ENCODE data around the gene ARHGEF4.

The ARHGEF4 gene

DNA sequence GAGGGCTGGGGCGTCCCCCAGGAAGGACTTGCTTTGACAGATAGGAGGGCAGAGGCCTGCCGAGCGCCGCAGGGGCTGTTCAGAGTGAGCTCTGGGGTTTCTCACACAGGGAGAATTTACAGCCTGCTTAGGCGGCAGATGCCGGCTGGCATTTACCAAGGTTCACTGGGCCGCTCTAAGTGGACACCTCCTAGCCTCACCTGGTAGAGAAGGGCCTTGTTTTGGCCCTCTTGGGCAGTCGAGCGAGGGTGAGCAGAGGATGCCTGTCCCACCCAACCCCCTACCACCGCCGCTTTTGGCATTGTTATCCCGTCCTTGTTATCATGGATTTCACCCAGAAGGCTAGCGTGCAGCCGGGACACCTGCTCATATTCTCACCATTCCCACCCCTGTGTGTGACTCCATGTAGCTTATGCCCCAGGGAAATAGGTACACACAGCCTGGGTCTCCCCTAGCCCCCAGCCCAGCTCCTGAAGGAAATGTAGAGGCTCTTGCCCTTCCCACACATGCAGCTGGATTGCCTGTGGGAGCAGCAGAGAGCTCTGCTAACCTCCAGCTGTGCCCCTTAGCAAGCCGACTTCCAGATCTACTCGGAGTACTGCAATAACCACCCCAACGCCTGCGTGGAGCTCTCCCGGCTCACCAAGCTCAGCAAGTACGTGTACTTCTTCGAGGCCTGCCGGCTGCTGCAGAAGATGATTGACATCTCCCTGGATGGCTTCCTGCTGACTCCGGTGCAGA is 204.1 kb downstream of the ARHGEF4 start:
- CTCF ChIA-PET: no interaction called here

DNA sequence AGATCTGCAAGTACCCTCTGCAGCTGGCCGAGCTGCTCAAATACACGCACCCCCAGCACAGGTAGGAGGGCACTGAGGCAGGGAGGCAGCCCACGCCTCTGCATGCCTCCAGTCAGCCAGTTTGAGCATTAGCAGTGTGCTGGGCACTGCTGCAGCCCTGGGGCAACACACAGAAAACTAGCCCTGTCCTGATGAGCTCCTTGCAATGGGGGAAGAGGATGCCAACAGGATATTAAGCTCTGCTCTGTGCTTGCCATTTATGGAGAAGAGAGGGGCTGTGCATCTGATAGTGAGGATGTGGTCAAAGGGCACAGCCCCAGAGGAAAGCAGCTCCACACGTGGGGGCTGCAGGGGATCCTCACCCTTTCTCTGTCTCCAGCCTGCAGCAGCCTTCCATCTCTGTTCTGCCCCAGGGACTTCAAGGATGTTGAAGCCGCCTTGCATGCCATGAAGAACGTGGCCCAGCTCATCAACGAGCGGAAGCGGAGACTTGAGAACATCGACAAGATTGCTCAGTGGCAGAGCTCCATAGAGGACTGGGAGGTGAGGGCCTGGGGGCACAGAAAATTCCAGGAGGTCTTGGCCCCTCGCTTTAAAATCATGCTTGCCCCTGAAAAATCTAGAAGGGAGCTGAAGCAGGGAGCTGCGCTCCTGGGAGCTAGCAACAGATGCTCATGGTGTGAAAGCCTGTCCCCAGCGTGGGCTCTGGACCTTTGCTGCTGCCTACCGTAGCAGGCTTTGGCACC is 204.9 kb downstream of the ARHGEF4 start:
- no peak for TF ChIP-seq ARNT (IDR thresholded peaks at IDR 0.05)
- TF ChIP-seq SP1 (IDR thresholded peaks at IDR 0.05): no peak
- no peak for TF ChIP-seq ZNF384 (IDR thresholded peaks at IDR 0.05)
- no peak for DNase-seq (ENCODE audit: extremely low spot score)
- POLR2A ChIA-PET: no interaction called here
- CTCF ChIA-PET: no interaction called here

More for the DNA sequence above, 204.1 kb downstream of the ARHGEF4 start:
- POLR2A ChIA-PET: no interaction called here
- no peak for DNase-seq (ENCODE audit: extremely low spot score)
- no peak for TF ChIP-seq SUZ12 (IDR thresholded peaks at IDR 0.05)
- no peak for TF ChIP-seq FOXA1 (IDR thresholded peaks at IDR 0.05)
- TF ChIP-seq L3MBTL2 (conservative IDR thresholded peaks at IDR 0.05): no peak
- no peak for TF ChIP-seq ELF4 (IDR thresholded peaks at IDR 0.05)
- no peak for TF ChIP-seq FOXK2 (IDR thresholded peaks at IDR 0.05)
- TF ChIP-seq LEF1 (IDR thresholded peaks at IDR 0.05; ENCODE audit: borderline replicate concordance): no peak
- TF ChIP-seq HDGF (IDR thresholded peaks at IDR 0.05; ENCODE audit: borderline replicate concordance): no peak
- TF ChIP-seq, protein P1, sequence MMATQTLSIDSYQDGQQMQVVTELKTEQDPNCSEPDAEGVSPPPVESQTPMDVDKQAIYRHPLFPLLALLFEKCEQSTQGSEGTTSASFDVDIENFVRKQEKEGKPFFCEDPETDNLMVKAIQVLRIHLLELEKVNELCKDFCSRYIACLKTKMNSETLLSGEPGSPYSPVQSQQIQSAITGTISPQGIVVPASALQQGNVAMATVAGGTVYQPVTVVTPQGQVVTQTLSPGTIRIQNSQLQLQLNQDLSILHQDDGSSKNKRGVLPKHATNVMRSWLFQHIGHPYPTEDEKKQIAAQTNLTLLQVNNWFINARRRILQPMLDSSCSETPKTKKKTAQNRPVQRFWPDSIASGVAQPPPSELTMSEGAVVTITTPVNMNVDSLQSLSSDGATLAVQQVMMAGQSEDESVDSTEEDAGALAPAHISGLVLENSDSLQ (IDR thresholded peaks at IDR 0.05): no peak
- TF ChIP-seq CTBP1 (IDR thresholded peaks at IDR 0.05; ENCODE audit: borderline replicate concordance): no peak
- no peak for TF ChIP-seq TARDBP (IDR thresholded peaks at IDR 0.05)
- TF ChIP-seq SP1 (IDR thresholded peaks at IDR 0.05): no peak
- no peak for TF ChIP-seq ZNF384 (IDR thresholded peaks at IDR 0.05)

DNA sequence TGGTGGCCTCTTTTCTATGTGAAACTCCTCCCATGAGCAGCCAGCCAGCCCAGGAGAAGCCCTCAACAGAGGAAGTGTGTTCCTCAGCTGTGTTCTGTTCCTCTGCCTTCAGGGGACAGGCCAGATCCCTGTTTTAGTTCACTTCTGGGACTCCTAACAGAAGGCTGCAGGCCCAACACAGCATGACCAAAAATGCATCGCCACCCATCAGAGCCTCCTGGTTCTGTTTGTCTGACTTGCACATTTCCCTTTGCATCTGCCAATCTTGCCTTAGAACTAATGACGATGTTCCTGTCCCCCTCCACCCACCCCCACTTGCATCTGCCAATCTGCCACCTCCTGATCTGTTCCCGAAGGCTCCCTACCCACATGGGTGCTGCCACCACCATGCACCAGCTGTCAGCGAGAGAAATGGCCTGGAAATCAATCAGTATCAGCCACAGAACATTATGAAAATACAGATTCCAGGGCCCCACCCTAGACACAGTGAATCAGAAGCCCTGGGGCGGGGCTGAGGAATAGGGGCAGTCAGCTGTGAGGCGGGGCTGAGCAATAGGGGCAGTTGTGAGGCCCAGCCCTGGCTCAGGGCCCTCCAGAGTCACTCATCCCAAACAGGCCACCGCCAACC is 205.5 kb downstream of the ARHGEF4 start:
- POLR2A ChIA-PET: no interaction called here
- CTCF ChIA-PET: no interaction called here
- no peak for DNase-seq (ENCODE audit: extremely low spot score)
- TF ChIP-seq HDGF (IDR thresholded peaks at IDR 0.05; ENCODE audit: borderline replicate concordance) (no peak), ELF4 (IDR thresholded peaks at IDR 0.05) (no peak), TARDBP (IDR thresholded peaks at IDR 0.05) (no peak), SP1 (IDR thresholded peaks at IDR 0.05) (no peak), SUZ12 (IDR thresholded peaks at IDR 0.05) (no peak), NFRKB (IDR thresholded peaks at IDR 0.05) (no peak), BHLHE40 (IDR thresholded peaks at IDR 0.05; ENCODE audit: borderline replicate concordance) (no peak), CTBP1 (IDR thresholded peaks at IDR 0.05; ENCODE audit: borderline replicate concordance) (no peak)

DNA sequence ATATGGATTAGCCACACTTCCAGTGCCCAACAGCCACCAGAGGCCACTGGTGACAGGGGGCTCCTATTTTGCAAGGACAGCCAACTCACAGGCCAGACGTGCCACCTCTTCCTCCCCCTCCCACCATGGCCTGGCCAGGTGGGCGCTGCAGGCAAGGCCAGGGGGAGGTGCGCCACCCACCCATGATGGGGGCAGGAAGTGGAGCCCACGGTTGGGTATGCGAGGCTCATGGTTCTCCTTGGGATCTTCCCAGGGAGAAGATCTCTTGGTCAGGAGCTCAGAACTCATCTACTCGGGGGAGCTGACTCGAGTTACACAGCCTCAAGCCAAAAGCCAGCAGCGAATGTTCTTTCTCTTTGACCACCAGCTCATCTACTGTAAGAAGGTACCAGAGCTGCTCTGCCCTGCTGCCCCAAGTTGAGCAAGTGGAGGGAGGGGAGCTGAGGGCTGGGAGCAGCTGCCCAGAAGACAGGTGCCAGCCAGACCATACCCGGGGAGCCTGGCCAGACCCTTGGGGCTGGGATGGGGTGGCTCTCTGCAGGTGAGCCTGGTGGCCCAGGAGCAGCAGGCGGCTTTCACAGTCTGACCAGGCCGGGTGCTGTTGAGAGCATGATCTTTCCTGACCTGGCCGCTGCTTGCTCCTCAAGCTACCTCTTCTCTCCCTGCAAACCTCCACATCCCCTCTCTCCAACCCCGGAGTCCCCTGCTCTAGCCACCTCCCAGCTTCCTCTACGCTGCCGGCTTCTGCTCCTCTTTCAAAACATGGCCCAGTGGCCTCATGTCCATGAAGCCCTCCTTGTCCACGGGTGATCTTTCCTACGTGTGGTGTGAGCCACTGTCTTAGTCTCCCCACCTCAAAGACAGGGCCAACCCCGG is 206.7 kb downstream of the ARHGEF4 start:
- CTCF ChIA-PET: no interaction called here
- no peak for DNase-seq (ENCODE audit: extremely low spot score)
- no peak for TF ChIP-seq L3MBTL2 (conservative IDR thresholded peaks at IDR 0.05)
- TF ChIP-seq, protein P1 (IDR thresholded peaks at IDR 0.05): no peak
- no peak for TF ChIP-seq FOXA1 (IDR thresholded peaks at IDR 0.05)
- no peak for TF ChIP-seq SP1 (IDR thresholded peaks at IDR 0.05)
- no peak for TF ChIP-seq ELF4 (IDR thresholded peaks at IDR 0.05)
- TF ChIP-seq FOXM1 (IDR thresholded peaks at IDR 0.05; ENCODE audit: borderline replicate concordance): no peak
- no peak for TF ChIP-seq BHLHE40 (IDR thresholded peaks at IDR 0.05; ENCODE audit: borderline replicate concordance)
- no peak for TF ChIP-seq SUZ12 (IDR thresholded peaks at IDR 0.05)
- TF ChIP-seq HDGF (IDR thresholded peaks at IDR 0.05; ENCODE audit: borderline replicate concordance): no peak
- TF ChIP-seq LEF1 (IDR thresholded peaks at IDR 0.05; ENCODE audit: borderline replicate concordance): no peak
- no peak for TF ChIP-seq ZNF384 (IDR thresholded peaks at IDR 0.05)
- TF ChIP-seq ARNT (IDR thresholded peaks at IDR 0.05): no peak
- TF ChIP-seq TARDBP (IDR thresholded peaks at IDR 0.05): no peak
- TF ChIP-seq FOXK2 (IDR thresholded peaks at IDR 0.05): no peak
- TF ChIP-seq NFRKB (IDR thresholded peaks at IDR 0.05): no peak
- no peak for TF ChIP-seq CTBP1 (IDR thresholded peaks at IDR 0.05; ENCODE audit: borderline replicate concordance)
- POLR2A ChIA-PET: no interaction called here

DNA sequence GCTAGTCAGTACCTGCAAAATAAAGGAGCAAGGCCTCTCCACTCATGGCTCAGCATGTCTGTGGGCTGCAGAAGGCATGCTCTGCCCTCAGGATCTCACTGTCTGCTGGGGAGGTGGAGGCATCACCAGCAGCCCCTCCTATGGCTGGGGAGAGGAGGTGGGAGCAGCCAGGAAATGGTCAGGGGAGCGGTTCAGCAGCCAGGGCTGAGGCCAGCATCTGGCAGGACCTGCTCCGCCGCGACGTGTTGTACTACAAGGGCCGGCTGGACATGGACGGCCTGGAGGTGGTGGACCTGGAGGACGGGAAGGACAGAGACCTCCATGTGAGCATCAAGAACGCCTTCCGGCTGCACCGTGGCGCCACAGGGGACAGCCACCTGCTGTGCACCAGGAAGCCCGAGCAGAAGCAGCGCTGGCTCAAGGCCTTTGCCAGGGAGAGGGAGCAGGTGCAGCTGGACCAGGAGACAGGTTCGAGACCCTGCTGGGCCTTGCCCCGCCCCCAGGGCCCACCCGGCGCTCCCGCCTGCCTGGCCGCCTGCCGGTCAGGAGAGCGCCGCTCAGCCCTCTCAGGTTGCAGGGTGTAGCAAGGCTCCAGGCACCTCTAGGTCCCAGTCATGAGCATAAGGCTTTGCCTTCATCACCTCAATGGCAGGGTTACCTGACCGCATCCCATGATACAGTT is 207.5 kb downstream of the ARHGEF4 start:
- DNase-seq (ENCODE audit: extremely low spot score): no peak
- CTCF ChIA-PET: no interaction called here
- TF ChIP-seq ARNT (IDR thresholded peaks at IDR 0.05) (no peak), FOXM1 (IDR thresholded peaks at IDR 0.05; ENCODE audit: borderline replicate concordance) (no peak), BHLHE40 (IDR thresholded peaks at IDR 0.05; ENCODE audit: borderline replicate concordance) (no peak), SUZ12 (IDR thresholded peaks at IDR 0.05) (no peak)
- POLR2A ChIA-PET: no interaction called here

DNA sequence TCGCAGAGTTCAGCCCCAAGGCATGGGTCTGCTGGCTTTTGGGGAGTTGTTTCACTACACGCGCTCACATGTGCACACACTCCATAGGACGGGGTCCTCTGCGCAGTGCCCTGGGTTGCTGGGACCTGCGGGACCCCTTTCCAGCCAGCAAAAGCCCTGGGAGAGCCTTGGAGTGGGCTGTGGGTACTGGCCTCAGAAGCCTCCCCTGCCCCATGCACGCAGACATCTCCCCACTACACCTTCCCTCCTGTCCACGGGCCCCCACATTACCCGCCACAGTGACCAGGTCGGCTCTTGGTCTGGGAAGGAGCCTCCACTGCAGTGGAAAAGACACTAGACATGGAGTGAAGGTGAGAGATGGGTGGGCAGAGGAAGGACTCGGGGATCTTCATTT is 208.0 kb downstream of the ARHGEF4 start:
- CTCF ChIA-PET: no interaction called here
- TF ChIP-seq LEF1 (IDR thresholded peaks at IDR 0.05; ENCODE audit: borderline replicate concordance): no peak
- no peak for TF ChIP-seq SUZ12 (IDR thresholded peaks at IDR 0.05)
- no peak for TF ChIP-seq ELF4 (IDR thresholded peaks at IDR 0.05)
- TF ChIP-seq TARDBP (IDR thresholded peaks at IDR 0.05): no peak
- no peak for TF ChIP-seq ZNF384 (IDR thresholded peaks at IDR 0.05)
- TF ChIP-seq NFRKB (IDR thresholded peaks at IDR 0.05): no peak
- TF ChIP-seq SP1 (IDR thresholded peaks at IDR 0.05): no peak
- TF ChIP-seq ARNT (IDR thresholded peaks at IDR 0.05): no peak
- TF ChIP-seq FOXA1 (IDR thresholded peaks at IDR 0.05): no peak
- TF ChIP-seq FOXK2 (IDR thresholded peaks at IDR 0.05): no peak
- TF ChIP-seq, protein P1 (IDR thresholded peaks at IDR 0.05): no peak
- no peak for TF ChIP-seq FOXM1 (IDR thresholded peaks at IDR 0.05; ENCODE audit: borderline replicate concordance)
- TF ChIP-seq BHLHE40 (IDR thresholded peaks at IDR 0.05; ENCODE audit: borderline replicate concordance): no peak
- no peak for TF ChIP-seq CTBP1 (IDR thresholded peaks at IDR 0.05; ENCODE audit: borderline replicate concordance)
- no peak for DNase-seq (ENCODE audit: extremely low spot score)
- POLR2A ChIA-PET: no interaction called here

All from HEK293T (cell line).